Endothelial cell of umbilical vein (primary cell): Measurements from ENCODE around the gene KLHDC9. TPM values are rescaled to one million over a fixed set of nuclear protein-coding genes. Genes with fewer than 3 reads are reported as not detected.

Source experiments
- BruUV-seq: library from RNA; stranded (reverse); fragments of 400-500 nt; replicated peaks from 2 replicates; lab custom pipeline; 2021; lab: Mats Ljungman, UMichigan
- CTCF ChIA-PET: fragments of 300-600, 350-600 bp; sonication (Branson Sonifier 250); formaldehyde crosslinking; loops from one replicate; lab custom pipeline; 2021; ENCODE audit warnings: antibody characterized with exemption, inconsistent platforms; lab: Charles Lee
- POLR2A ChIA-PET: fragments of 300-600, 350-600 bp; sonication (Branson Sonifier 250); formaldehyde crosslinking; loops from one replicate; lab custom pipeline; 2021; ENCODE audit warnings: antibody characterized with exemption, inconsistent platforms; lab: Charles Lee
- DNase-seq: peaks from one replicate; pipeline ENCODE4 v3.0.0-alpha.2; 2011; ENCODE audit warnings: low read depth, low spot score
- FAIRE-seq: peaks from 2 replicates; lab custom pipeline; 2011; peaks lifted over from hg19 to GRCh38; lab: Jason Lieb, UNC
- H2AFZ ChIP-seq: 2 replicates; pipeline ENCODE4 v1.6.0; 2012; ENCODE audit warnings: low read depth, low read length, control low read depth, inconsistent platforms
- H3K27ac ChIP-seq: 2 replicates; pipeline ENCODE4 v1.5.1; 2011; ENCODE audit warnings: low read depth, mild to moderate bottlenecking, control low read depth, low read length, moderate library complexity; ENCODE audit not compliant: insufficient read depth
- H3K27me3 ChIP-seq, 2 experiments: 2 replicates each; pipeline versions ENCODE4 v1.6.0 to v1.6.1; 2011; ENCODE audit warnings: low read length in 2 of 2, mixed read lengths in 1 of 2; ENCODE audit not compliant: control insufficient read depth in 2 of 2, insufficient read depth in 2 of 2
- H3K36me3 ChIP-seq, 2 experiments: 2 replicates in 1 of 2; 3 replicates in 1 of 2; pipeline ENCODE4 v1.5.1; 2011; ENCODE audit warnings: low read length in 2 of 2, mild to moderate bottlenecking in 1 of 2, moderate library complexity in 1 of 2; ENCODE audit not compliant: control insufficient read depth in 2 of 2, insufficient read depth in 2 of 2; ENCODE audit errors: extremely low read depth in 1 of 2
- H3K4me1 ChIP-seq: 3 replicates; pipeline ENCODE4 v1.5.1; 2011; ENCODE audit warnings: mild to moderate bottlenecking, low read length; ENCODE audit not compliant: control insufficient read depth, insufficient read depth; ENCODE audit errors: extremely low read depth
- H3K4me2 ChIP-seq: 2 replicates; pipeline ENCODE4 v1.6.1; 2011; ENCODE audit warnings: low read length, control low read depth, mixed read lengths; ENCODE audit not compliant: insufficient read depth
- H3K4me3 ChIP-seq, 3 experiments: fragments of 200-600 bp in 1 of 3; sonication (generic), shearing (Covaris generic) in 1 of 3; replicated peaks in 1 of 3; 2 replicates each; pipeline ENCODE4 v1.5.1; 2011 to 2016; ENCODE audit warnings: control low read depth in 3 of 3, low read length in 3 of 3, mild to moderate bottlenecking in 2 of 3, inconsistent platforms in 1 of 3, low read depth in 1 of 3, moderate library complexity in 1 of 3; ENCODE audit not compliant: insufficient read depth in 1 of 3
- H3K79me2 ChIP-seq: 2 replicates; pipeline ENCODE4 v1.6.0; 2012; ENCODE audit warnings: low read length, inconsistent platforms; ENCODE audit not compliant: control insufficient read depth, insufficient read depth
- H3K9ac ChIP-seq: replicated peaks from 2 replicates; pipeline ENCODE3; 2011; ENCODE audit warnings: low read length, control low read depth; ENCODE audit not compliant: insufficient read depth; ENCODE audit errors: extremely low read depth
- H3K9me1 ChIP-seq: replicated peaks from 3 replicates; pipeline ENCODE4 v1.6.0; 2011; ENCODE audit warnings: mild to moderate bottlenecking, low read length; ENCODE audit not compliant: control insufficient read depth, insufficient read depth; ENCODE audit errors: extremely low read depth
- H3K9me3 ChIP-seq: replicated peaks from 2 replicates; pipeline ENCODE4 v1.5.1; 2012; ENCODE audit warnings: low read length, inconsistent platforms; ENCODE audit not compliant: control insufficient read depth, insufficient read depth
- H4K20me1 ChIP-seq: replicated peaks from 2 replicates; pipeline ENCODE3; 2011; ENCODE audit warnings: mild to moderate bottlenecking, low read length; ENCODE audit not compliant: control insufficient read depth, insufficient read depth; ENCODE audit errors: extremely low read depth
- EZH2 ChIP-seq: IDR thresholded peaks from 2 replicates; pipeline ENCODE4 v1.6.1; 2012; ENCODE audit warnings: borderline replicate concordance, low read depth, mild to moderate bottlenecking, moderate library complexity, low read length, inconsistent platforms; ENCODE audit not compliant: severe bottlenecking
- FOS ChIP-seq: IDR thresholded peaks from 2 replicates; pipeline ENCODE4 v1.6.1; 2011; ENCODE audit warnings: mild to moderate bottlenecking, low read length, moderate library complexity, borderline replicate concordance; ENCODE audit not compliant: insufficient read depth
- GATA2 ChIP-seq: IDR thresholded peaks from 2 replicates; pipeline ENCODE4 v1.7.0; 2011; ENCODE audit warnings: low read depth, mild to moderate bottlenecking, moderate library complexity, mixed read lengths, low read length; ENCODE audit not compliant: insufficient read length, insufficient read depth
- JUN ChIP-seq: IDR thresholded peaks from 2 replicates; pipeline ENCODE4 v1.6.1; 2011; ENCODE audit warnings: borderline replicate concordance, low read depth; ENCODE audit not compliant: insufficient read length, insufficient read depth
- MYC ChIP-seq: IDR thresholded peaks from one replicate; pipeline ENCODE4 v1.6.1; 2011; ENCODE audit warnings: mild to moderate bottlenecking, low read depth, low read length
- POLR2A ChIP-seq: IDR thresholded peaks from 2 replicates; pipeline ENCODE4 v1.6.1; 2012; ENCODE audit warnings: low read depth, mild to moderate bottlenecking, control low read depth, low read length
- POLR2AphosphoS5 ChIP-seq: IDR thresholded peaks from 2 replicates; pipeline ENCODE4 v1.6.1; 2012; ENCODE audit warnings: low read depth, mild to moderate bottlenecking, control low read depth, low read length, moderate library complexity; ENCODE audit not compliant: insufficient read depth
- dilution Hi-C: fragments of 300-500 bp; cut with MboI; formaldehyde crosslinking; loops from one replicate; pipeline ENCODE4 v1.15.0; 2019; ENCODE audit warnings: low sequenced_read_pairs; ENCODE audit not compliant: extremely low pct_ligation_motif_present
- intact Hi-C: fragments of 100-400 bp; cut with micrococcal nuclease; formaldehyde crosslinking; loops from one replicate; pipeline ENCODE4 v1.10.0; 2022
- polyA plus RNA-seq, 4 experiments: library from polyadenylated mRNA; depleted of rRNA in 3 of 4; stranded (reverse) in 3 of 4; unstranded in 1 of 4; fragments of >200 nt; gene quantifications; 2 replicates each; pipeline versions ENCODE4 v1.2.1 to v1.2.3, GENCODE V29; 2011 to 2012; ENCODE audit warnings: missing spikeins in 1 of 4
- total RNA-seq: library from RNA; stranded (reverse); gene quantifications from 2 replicates; pipeline ENCODE4 v1.2.3, GENCODE V29; 2021
- TF ChIP-seq, protein P1 (sequence below), 2 donors: IDR thresholded peaks; 1 replicate in 1 of 2; 2 replicates in 1 of 2; pipeline ENCODE4 v1.5.1; 2011; ENCODE audit warnings: low read length in 2 of 2, mild to moderate bottlenecking in 2 of 2, moderate library complexity in 2 of 2, control low read depth in 1 of 2, inconsistent platforms in 1 of 2, low read depth in 1 of 2; ENCODE audit not compliant: insufficient read depth in 1 of 2; ENCODE audit errors: extremely low read depth in 1 of 2
- TF ChIP-seq, protein P2 (sequence below): IDR thresholded peaks from 2 replicates; pipeline ENCODE4 v1.6.1; 2011; ENCODE audit not compliant: insufficient read depth, insufficient read length

KLHDC9 gene
- total and polyA plus RNA-seq, 2 donors (not counting 3 experiments of a cell fraction or from before 2014, with no cell fraction given), result 1.1 to 2.6 TPM

DNA sequence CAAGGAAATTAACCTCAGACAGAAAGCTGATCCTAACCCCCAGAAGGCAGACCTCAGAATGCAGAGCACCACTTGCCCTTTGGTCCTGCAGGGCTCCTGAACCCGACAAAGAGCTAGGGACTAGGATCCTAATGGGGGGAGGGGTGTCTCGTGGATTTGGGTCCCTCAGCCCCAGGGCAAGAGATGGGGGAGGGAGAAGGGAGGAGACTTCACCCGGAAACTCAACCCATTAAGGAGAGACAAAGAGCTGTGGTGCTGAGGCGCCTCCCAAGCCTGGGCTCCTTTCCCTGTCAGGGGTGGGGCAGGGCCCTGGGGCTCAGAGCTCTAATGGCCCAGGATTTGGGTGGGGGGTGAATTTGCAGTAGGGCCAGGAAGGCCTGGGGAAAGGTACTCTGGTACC, 11.7 kb upstream of the KLHDC9 start:
- no peak overlapping the region for H3K27ac ChIP-seq
- H3K4me3 ChIP-seq, result no peak overlapping the region
- H3K4me1 ChIP-seq, result no peaks in the 10 kb centered on the region
- H3K36me3 ChIP-seq, result no peaks in the 10 kb centered on the region
- H3K4me2 ChIP-seq, result no peak overlapping the region
- dilution Hi-C loops (no loop called here), intact Hi-C loops (no loop called here)
- H3K79me2 ChIP-seq, result no peaks in the 10 kb centered on the region
- TF ChIP-seq POLR2A, result no peak
- TF ChIP-seq EZH2, result no peak
- no peak for TF ChIP-seq JUN
- no peak for TF ChIP-seq GATA2
- no peak for TF ChIP-seq MYC
- TF ChIP-seq POLR2AphosphoS5, result no peak
- TF ChIP-seq FOS, result no peak
- TF ChIP-seq, protein P1, sequence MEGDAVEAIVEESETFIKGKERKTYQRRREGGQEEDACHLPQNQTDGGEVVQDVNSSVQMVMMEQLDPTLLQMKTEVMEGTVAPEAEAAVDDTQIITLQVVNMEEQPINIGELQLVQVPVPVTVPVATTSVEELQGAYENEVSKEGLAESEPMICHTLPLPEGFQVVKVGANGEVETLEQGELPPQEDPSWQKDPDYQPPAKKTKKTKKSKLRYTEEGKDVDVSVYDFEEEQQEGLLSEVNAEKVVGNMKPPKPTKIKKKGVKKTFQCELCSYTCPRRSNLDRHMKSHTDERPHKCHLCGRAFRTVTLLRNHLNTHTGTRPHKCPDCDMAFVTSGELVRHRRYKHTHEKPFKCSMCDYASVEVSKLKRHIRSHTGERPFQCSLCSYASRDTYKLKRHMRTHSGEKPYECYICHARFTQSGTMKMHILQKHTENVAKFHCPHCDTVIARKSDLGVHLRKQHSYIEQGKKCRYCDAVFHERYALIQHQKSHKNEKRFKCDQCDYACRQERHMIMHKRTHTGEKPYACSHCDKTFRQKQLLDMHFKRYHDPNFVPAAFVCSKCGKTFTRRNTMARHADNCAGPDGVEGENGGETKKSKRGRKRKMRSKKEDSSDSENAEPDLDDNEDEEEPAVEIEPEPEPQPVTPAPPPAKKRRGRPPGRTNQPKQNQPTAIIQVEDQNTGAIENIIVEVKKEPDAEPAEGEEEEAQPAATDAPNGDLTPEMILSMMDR (IDR thresholded peaks at IDR 0.05; ENCODE audit: extremely low read depth in 1 of 2, insufficient read depth in 1 of 2, low read depth in 1 of 2, low read length in 2 of 2), result no peak
- TF ChIP-seq, protein P2, sequence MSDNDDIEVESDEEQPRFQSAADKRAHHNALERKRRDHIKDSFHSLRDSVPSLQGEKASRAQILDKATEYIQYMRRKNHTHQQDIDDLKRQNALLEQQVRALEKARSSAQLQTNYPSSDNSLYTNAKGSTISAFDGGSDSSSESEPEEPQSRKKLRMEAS, result no peak
- ChIA-PET POLR2A (no interaction called here), CTCF (interaction anchor here (0.9 to 1.7 kb wide), 2 partner anchors 11 to 96 kb away, joined by 3 to 7 read pairs; no protein-coding TSS in a partner anchor)
- DNase-seq (no peak), FAIRE-seq (no peak)
- no peak overlapping the region for H2AFZ ChIP-seq
- no peaks in the 10 kb centered on the region for H3K27me3 ChIP-seq
- H3K9me1 ChIP-seq, result no peaks in the 10 kb centered on the region
- H3K9ac ChIP-seq, result no peak overlapping the region
- H3K9me3 ChIP-seq, result no peaks in the 10 kb centered on the region
- H4K20me1 ChIP-seq, result no peaks in the 10 kb centered on the region
- BruUV-seq, result no TSS peak
